Kidney tubule cell (primary cell): ENCODE data around the gene YBEY.

Experiments
- DNase-seq: peaks from one replicate; pipeline ENCODE4 v3.0.0-alpha.2; 2018; ENCODE audit warnings: low spot score

Gene YBEY

GRCh38 chr21:46264690-46265144 is 21.4 kb upstream of the YBEY start:
- no peak for DNase-seq

DNA sequence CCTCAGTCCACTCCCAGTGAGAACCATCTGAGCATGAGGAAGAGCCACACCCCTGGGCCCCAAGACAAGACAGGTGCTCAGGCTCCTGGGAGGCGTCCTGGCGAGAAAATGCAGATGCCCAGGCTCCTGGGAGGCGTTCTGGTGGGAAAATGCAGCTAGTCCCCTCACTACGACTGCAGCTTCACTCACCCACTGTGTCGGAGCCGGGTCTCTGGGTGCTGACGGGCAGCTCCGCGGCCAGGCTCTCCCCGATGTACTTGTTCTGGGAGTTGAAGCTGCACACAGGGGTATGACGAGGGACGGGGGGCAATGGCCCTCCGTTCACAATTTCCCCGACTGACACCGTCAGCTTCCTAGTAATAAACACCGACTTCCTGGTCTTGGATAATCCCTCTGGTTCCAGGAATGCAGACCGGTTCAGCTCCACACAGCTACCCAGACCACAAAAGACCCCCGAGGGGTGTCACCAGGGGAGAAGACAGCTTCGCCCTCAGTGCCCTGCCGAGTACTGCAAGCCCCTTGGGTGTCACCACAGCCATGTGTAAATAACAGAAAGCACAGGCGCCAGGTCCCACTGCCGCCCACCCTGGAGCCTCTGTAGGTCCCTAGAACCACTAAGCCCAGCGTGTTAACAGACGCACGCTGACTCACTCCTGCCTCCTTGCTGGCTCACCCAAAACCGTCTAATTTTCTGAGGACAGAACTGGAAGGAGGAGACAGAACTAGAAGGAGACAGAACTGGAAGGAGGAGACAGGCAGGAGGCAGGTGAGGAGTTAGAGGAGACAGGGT is 20.2 kb upstream of the YBEY start:
- no peak for DNase-seq

GRCh38 chr21:46266946-46267345 is 19.2 kb upstream of the YBEY start:
- DNase-seq, result no peak

- no peak for DNase-seq
Observed at GRCh38 chr21:46268371-46268770, 17.8 kb upstream of the YBEY start.

GRCh38 chr21:46269466-46269865 is 16.7 kb upstream of the YBEY start:
- DNase-seq, result peak; percentile 98

DNA sequence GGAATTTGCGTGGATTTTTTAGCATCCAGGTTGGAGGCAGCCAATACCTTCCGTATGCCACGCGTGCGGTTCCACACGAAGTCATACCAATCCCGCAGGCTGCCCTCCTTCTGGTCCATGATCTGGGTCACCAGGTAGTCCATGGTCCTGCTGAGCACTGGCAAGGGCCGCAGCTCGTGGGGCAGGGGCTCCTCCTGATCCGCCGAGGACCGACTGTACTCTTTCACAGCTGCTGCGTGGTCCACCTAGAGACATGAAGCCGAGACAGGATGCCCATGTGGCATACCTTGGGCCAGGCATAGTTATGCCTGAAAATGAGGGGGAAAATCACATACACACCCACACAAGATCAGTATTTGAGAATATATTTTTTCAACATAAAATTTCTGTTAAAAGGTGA is 12.8 kb upstream of the YBEY start:
- no peak for DNase-seq

GRCh38 chr21:46274797-46275390 is 11.2 kb upstream of the YBEY start:
- DNase-seq, result no peak

DNA sequence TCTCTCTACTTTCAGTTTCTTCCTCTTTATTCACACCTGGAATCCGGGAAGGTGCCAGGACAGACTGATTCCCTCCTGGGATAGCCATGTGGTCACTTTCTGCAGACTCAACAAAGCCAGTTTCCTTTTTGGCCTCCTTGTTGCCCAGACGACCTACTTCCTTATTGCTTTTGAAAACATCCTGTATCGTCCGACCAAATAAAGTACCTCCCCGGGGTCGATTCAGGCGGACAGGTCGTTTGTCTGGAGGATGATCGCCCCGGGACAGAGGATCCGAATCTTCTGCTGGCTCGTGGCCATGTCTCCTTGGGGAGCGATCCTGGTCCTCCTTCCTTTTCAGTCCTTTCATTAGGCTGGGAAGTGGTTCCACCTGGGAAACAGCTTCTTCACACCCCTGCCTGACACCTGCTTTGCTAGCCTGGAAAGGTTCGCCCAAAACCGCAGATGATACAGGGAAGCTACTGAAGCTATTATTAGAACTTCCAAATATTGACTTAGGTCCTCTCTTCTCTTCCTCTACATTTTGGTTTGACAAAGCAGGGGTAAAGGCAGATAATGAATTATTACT is 2.0 kb upstream of the YBEY start:
- DNase-seq, result no peak

DNA sequence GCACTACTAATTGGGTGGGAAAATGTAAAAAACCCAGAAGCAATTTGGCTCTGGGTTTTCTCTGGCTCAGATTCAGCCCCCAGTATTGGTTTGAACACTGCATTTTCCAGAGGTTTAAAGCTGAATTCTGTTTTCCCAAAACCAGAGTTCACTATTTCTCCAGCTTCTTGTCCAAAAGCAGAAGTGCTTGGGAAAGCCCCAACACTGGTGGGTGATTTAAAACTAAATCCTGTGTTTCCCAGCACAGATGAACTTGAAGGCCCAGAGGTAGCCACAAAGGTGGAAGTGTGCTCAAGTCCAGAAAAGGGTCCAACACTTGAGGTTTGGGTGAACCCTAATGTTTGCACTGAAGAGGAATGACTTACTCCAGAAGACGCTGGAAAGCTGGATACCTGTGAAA is 1.4 kb upstream of the YBEY start:
- no peak for DNase-seq

- no peak for DNase-seq
Observed at GRCh38 chr21:46285206-46285661, 908 bp upstream of the YBEY start, which contains the start of gene MCM3AP. Gene MCM3AP (minus strand): TSS chr21:46285611. CDS start chr21:46285286, 325 bp downstream.

GRCh38 chr21:46286648-46287002 is 483 bp downstream of the YBEY start:
- DNase-seq, result no peak

DNA sequence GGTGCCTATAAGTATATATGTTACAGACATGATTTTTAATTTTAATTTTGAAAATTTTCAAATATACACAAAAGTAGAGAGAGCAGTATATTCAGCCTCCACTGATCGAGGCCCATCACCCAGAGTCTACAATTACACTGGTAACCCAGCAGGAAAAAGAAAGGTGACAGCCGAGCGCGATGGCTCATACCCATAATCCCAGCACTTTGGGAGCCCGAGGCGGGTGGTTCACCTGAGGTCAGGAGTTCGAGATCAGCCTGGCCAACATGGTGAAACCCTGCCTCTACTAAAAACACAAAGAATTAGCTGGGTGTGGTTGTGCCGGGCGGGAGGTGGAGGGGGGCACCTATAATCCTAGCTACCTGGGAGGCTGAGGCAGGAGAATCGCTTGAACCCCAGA is 1.4 kb downstream of the YBEY start:
- DNase-seq, result no peak

- no peak for DNase-seq
Observed at GRCh38 chr21:46289655-46290179, 3.6 kb downstream of the YBEY start.

DNA sequence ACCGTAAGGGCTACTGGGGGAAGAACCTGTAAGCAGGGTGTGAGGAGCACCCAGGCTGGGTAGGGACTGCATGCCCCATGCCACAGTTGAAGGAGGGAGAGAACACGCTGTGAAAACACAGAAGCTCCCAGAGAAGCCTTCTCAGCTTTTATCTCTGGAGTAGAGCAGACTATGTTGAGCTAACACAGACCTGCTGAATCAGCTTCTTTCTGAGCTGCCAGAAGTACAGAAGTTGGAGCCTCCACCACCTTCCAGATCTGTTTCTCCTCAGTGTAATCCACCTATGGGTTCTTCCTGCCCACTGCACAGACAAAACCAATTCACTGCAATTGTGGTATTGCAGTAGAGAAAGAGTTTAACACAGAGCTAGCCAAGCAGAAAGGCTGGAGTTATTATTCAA is 5.4 kb downstream of the YBEY start:
- no peak for DNase-seq

DNA sequence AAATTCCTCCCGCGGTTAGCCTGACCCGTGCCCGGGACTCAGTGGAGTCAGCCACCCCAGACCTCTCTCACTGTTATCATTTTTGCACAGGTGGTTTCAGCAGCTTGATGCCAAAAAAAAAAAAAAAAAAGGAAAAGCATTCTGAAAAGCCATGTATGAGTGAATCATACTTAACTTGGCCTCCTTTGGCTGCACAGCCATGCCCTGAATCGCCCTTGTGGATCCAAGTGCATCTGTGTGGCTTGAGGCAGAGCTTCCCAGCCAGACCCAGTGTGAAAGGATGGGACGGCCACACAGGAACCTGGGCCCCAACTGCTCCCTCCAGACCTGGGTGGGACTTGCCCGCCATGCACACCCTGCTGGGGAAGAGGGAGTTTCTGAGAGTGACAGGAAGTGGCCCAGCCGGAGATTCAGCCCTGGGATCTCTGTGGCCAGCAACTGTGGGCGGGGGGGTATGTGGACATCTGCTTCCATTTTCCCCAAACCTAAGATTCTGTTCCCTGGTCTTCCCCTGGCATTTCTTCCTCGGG is 8.6 kb downstream of the YBEY start:
- DNase-seq, result peak; percentile 90

GRCh38 chr21:46295177-46295770 is 9.1 kb downstream of the YBEY start:
- DNase-seq, result no peak

GRCh38 chr21:46295996-46296752 is 10.0 kb downstream of the YBEY start:
- peak; percentile 53 for DNase-seq

- DNase-seq, result no peak
Observed at GRCh38 chr21:46297338-46298271, 11.5 kb downstream of the YBEY start.

DNA sequence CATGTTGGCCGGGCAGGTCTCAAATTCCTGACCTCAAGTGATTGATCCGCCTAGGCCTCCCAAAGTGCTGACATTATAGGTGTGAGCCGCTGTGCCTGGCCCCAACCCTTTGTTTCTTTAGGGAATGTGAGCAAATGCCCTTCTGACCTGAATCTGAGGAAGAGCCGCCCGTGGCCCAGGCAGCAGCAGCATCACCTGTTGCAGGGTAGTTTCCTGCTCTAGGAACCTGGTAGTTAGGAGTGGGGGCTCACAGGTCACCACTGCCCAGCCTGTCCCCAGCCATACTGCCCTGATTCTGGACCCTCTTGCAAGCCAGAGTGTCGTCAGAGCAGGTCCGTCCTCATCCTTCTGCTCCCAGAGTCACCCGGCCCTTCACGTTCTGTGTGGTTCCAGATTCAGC is 13.0 kb downstream of the YBEY start:
- DNase-seq, result no peak

DNA sequence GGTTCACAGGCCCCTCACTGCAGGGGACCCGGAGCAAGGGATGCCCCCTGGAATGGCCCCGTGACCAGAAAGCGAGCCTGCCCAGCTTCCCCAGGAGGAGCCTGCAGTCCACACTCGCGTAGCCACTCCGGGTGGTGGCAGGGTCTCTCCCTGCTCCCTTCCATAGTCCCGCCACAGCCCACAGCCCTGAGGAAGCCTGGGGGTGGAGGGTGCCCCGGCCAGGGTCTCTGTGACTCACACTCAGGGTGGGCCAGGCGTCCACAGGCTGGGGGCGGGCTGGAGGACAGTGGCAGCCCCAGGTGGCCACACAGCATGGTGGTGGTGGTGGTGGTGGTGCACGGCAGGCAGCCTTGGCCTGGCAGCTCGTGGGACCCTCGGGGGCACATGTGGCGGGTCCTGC is 15.6 kb downstream of the YBEY start:
- no peak for DNase-seq

DNA sequence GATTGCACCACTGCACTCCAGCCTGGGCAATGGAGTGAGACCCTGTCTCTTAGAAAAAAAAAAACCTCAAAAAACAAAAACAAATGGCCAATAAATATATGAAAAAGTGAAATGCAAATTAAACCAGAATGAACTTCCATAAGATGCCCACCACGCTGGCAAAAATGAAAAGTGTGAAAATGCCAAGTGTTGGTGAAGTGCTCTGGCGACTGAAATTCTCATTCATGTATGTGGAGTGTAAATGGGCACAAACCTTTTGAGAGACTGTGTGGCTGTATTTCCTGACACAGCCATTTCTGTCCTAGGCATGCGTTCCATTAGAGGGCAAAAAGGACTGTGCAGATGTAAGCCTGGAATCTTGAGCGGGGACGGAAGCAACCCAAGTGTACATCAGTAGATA is 18.3 kb downstream of the YBEY start:
- no peak for DNase-seq
